Choroid plexus epithelial cell (primary cell): Measurements from ENCODE around the gene CENPX.

ENCODE experiments used
- DNase-seq: peaks from one replicate; pipeline ENCODE4 v3.0.0-alpha.2; 2010; ENCODE audit warnings: low read depth
- H3K4me3 ChIP-seq: 2 replicates; pipeline ENCODE4 v1.5.1; 2011; ENCODE audit warnings: low read depth, mild to moderate bottlenecking, control low read depth, low read length, moderate library complexity
- CTCF ChIP-seq: conservative IDR thresholded peaks from 2 replicates; pipeline ENCODE4 v1.5.1; 2011; ENCODE audit warnings: low read depth, mild to moderate bottlenecking, control low read depth, inconsistent platforms, low read length, moderate library complexity

The CENPX gene

DNA sequence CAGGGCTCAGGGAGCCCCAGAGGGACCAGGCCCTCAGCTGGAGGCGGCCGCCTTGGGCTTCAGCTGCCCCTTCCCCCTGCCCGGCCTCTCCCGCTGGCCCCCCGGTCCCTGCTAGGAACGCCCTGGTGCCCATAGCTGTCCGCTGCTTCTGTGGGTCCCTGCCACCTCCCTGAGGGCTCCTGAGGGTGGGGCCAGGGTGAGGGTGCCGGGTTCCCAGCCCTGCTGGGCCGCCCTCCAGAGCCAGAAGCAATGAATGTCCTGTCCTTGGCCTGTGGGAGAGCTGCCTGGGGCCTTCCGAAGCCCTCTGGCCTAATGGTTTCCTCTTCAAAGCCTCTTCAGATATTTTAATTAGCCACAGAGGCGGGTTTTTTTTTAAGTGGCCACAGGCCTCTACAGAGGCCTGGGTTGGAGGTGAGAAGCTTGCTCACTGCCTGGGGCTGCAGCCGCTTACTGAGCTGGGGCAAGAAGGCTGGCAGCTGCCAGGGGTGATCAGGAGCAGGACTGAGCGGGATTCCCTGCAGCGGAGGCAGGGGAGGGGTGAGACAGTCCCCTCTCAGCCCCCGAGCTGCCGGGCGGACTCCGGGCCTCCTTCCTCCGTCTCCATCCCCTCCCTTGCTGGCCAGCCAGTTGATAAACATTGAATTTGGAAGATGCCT, 9.9 kb downstream of the CENPX start:
- TF ChIP-seq CTCF = no peak
- H3K4me3 ChIP-seq = no peak overlapping the region
- no peak for DNase-seq

DNA sequence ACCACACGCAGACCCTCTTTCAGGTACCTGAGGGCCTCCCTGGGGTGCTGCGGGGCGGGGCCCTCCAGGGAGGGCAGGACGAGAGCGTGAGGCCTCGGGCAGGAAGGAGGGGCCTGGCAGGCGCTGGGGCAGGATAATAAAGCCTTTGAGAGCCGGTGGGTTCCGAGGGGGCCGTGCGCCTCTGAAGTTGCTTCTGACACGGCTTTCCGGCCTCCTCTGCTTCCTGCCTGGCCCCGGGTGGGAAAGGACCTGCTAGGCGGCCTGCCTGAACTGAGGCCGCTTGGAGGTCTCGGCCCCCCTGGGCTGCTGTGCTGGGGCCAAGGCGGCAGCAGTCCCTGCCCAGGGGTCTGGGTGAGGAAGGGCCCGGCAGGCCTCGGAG, 10.4 kb downstream of the CENPX start:
- H3K4me3 ChIP-seq = no peak overlapping the region
- no peak for DNase-seq
- TF ChIP-seq CTCF = no peak

GRCh38 chr17:82011617-82012187, 11.0 kb downstream of the CENPX start:
- H3K4me3 ChIP-seq = no peak overlapping the region
- no peak for DNase-seq
- TF ChIP-seq CTCF = no peak

DNA sequence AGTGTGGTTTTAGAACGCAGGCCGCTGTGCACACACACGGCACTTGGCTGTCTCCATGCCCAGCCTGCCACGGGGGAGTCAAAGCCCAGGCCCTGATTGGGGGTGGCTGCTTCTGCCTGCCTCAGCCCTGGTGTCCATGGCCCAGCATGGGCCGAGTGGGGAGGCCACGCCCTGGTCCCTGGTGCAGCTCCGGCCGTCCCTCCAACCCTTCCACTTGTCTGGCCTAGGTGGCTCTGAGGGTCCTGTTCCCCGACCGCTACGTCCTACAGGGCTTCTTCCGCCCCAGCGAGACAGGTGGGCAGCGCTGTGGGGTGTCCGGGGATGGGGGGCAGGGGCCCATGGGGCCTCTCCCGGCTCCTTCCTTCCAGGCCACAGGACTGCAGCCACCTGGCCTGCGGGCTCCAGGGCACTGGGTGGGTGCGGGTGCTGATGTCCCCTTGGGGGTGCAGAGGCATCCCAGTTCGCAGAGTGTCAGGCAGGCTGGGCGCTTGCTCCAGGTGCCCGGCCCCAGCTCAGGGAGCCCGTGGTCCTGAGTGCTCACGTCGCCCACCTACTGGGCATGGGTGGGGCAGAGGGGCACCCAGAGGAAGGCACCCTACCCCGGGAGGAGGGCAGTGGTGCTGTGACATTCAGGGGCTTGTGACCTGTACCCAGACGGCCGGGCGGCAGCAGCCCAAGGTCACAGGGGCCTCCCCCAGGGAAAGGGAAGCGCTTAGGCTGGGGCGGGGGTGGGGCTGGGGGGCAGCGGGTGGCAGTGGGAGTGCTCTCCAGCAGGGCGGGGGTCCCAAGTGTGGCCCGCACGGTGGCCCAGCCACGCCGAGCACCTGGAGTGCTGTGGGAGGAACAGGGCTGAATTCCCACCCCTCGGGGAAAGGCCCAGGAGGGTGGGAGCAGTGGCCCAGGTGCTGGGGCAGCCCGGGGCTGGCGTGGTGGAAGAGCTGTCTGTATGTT, 11.8 kb downstream of the CENPX start:
- TF ChIP-seq CTCF = no peak
- H3K4me3 ChIP-seq = no peak overlapping the region

GRCh38 chr17:82009413-82009812, 13.3 kb downstream of the CENPX start:
- TF ChIP-seq CTCF = no peak
- no peak for DNase-seq
- H3K4me3 ChIP-seq = no peak overlapping the region

More for the DNA sequence above, 11.8 kb downstream of the CENPX start:
- no peak for DNase-seq

DNA sequence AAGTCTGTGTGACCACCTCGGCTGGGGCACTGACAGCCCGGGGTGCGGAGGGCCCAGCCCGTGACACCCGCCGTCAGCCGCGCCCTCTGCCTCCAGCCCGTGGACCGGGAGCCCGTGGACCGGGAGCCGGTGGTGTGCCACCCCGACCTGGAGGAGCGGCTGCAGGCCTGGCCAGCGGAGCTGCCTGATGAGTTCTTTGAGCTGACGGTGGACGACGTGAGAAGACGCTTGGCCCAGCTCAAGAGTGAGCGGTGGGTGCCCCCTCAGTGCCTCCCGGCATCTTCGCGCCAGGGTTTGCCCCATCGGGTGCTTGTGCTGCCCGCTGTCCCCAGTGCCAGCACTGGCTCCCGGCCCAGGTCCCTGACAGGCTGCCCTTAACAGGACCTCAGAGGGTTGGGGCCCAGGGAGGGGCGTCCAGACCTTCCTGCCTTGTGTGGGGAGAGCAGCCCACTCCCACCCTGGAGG, 13.7 kb downstream of the CENPX start:
- H3K4me3 ChIP-seq = no peak overlapping the region
- TF ChIP-seq CTCF = no peak
- no peak for DNase-seq
